ENCODE measurements around the gene IFNAR1. TPM values are rescaled to one million over a fixed set of nuclear protein-coding genes. Genes with fewer than 3 reads are reported as not detected.

The IFNAR1 gene
- total RNA-seq, 1 experiment from 2014 or later: 14.2 TPM

- Histone ChIP-seq H2AFZ (ENCODE audit: low read length) (no peak overlapping the region), H3K27ac (ENCODE audit: insufficient read length, low read depth, low read length) (no peak overlapping the region)
Measured at GRCh38 chr21:33395891-33396331, 71.1 kb downstream of the IFNAR1 start.

More at GRCh38 chr21:33395891-33396331, 71.1 kb downstream of the IFNAR1 start:
- no peak overlapping the region for H3K14ac ChIP-seq (ENCODE audit: insufficient read depth, low read length)
- H3K23ac ChIP-seq (ENCODE audit: insufficient read length, low read depth, low read length): no peak overlapping the region
- no CpG with 5 or more reads among the region's 6 CpGs for WGBS (ENCODE audit: extremely low coverage, insufficient read length, low lambda C conversion rate)
- H2AK5ac ChIP-seq (ENCODE audit: insufficient read length, low read length): no peak overlapping the region
- no peaks in the 10 kb centered on the region for H4K20me1 ChIP-seq (ENCODE audit: control insufficient read depth, insufficient read depth, insufficient read length)
- H4K8ac ChIP-seq (replicated peaks; ENCODE audit: insufficient read length, low read depth, low read length): no peak overlapping the region
- H3K4me1 ChIP-seq (ENCODE audit: insufficient read depth, low read length): no peaks in the 10 kb centered on the region
- no peaks in the 10 kb centered on the region for H3K27me3 ChIP-seq (ENCODE audit: insufficient read depth, low read length)
- no peak overlapping the region for H3K56ac ChIP-seq (ENCODE audit: insufficient read length, low read depth, low read length)
- H3K79me2 ChIP-seq (ENCODE audit: insufficient read depth, low read length): no peaks in the 10 kb centered on the region
- Mint-ChIP-seq H3K27me3 (ENCODE audit: low read depth) (peaks cover 4% of the 10 kb centered on the region), H3K27ac (no peak overlapping the region), H3K36me3 (ENCODE audit: insufficient read depth in 1 of 3, low read depth in 3 of 3) (no peaks in the 10 kb centered on the region), H3K4me3 (no peak overlapping the region), H3K9me3 (no peaks in the 10 kb centered on the region; a peak in 1 of 5 replicates), H3K4me1 (peaks cover 4 to 10% of the 10 kb centered on the region in 2 experiments)
- H3K18ac ChIP-seq (ENCODE audit: insufficient read length, low read depth, low read length): no peak overlapping the region
- no peak overlapping the region for H2BK15ac ChIP-seq (ENCODE audit: low read depth, low read length)
- no peak overlapping the region for H2BK120ac ChIP-seq (ENCODE audit: low read depth, low read length, poor library complexity, severe bottlenecking)
- no peaks in the 10 kb centered on the region for H3K79me1 ChIP-seq (ENCODE audit: insufficient read depth, low read depth, low read length, poor library complexity, severe bottlenecking)
- no peak overlapping the region for H4K5ac ChIP-seq (ENCODE audit: insufficient read length, low read depth, low read length)
- no peak for DNase-seq
- no peak overlapping the region for H3K4ac ChIP-seq (ENCODE audit: low read depth, low read length)
- H3K9ac ChIP-seq (ENCODE audit: extremely low read depth, insufficient read length, low read length): no peak overlapping the region
- H3T11ph ChIP-seq (ENCODE audit: low read length): no peak overlapping the region
- H3K9me3 ChIP-seq (ENCODE audit: control insufficient read depth, low read depth, low read length): no peaks in the 10 kb centered on the region
- no peak overlapping the region for H2BK5ac ChIP-seq (ENCODE audit: insufficient read length, low read length)
- no peak overlapping the region for H2BK20ac ChIP-seq (ENCODE audit: low read depth, low read length, poor library complexity, severe bottlenecking)
- no peak for TF ChIP-seq CTCF (conservative IDR thresholded peaks at IDR 0.05)
- H3K23me2 ChIP-seq (ENCODE audit: insufficient read length, low read depth, low read length, poor library complexity, severe bottlenecking): peaks cover under 1% of the 10 kb centered on the region
- H3K4me2 ChIP-seq (ENCODE audit: insufficient read depth, insufficient read length, low read length): no peak overlapping the region
- no peak overlapping the region for H2BK12ac ChIP-seq (ENCODE audit: insufficient read length, low read depth, low read length)
- H4K91ac ChIP-seq (ENCODE audit: insufficient read length, low read depth, low read length): no peak overlapping the region
